Activated T-helper 1 cell treated with anti-CD3 and anti-CD28 coated beads, Interleukin-12 subunit alpha, Interleukin-12 subunit beta, Interleukin-2, Interleukin-4 antibody, amounts not matched to agents 30 ng/mL and 10 ng/mL and 1 ng/mL, durations not matched to agents 14 hours and 24 hours and 36 hours (primary cell): Measurements from ENCODE around the gene MAGT1. TPM values are rescaled to one million over a fixed set of nuclear protein-coding genes. Genes with fewer than 3 reads are reported as not detected.

Experiments used
- DNase-seq: peaks from one replicate; pipeline ENCODE4 v3.0.0; 2021; ENCODE audit warnings: low spot score
- H3K27ac Mint-ChIP-seq: one replicate; pipeline ENCODE4 v1.8.0; 2021; ENCODE audit warnings: mild to moderate bottlenecking, mixed read lengths
- H3K27me3 Mint-ChIP-seq: one replicate; pipeline ENCODE4 v1.8.0; 2022; ENCODE audit warnings: mild to moderate bottlenecking, moderate library complexity, mixed read lengths; ENCODE audit not compliant: insufficient read depth
- H3K36me3 Mint-ChIP-seq: one replicate; pipeline ENCODE4 v1.8.0; 2021; ENCODE audit warnings: low read depth, mixed read lengths
- H3K4me1 Mint-ChIP-seq: one replicate; pipeline ENCODE4 v1.8.0; 2021; ENCODE audit warnings: low read depth, mixed read lengths
- H3K4me3 Mint-ChIP-seq: one replicate; pipeline ENCODE4 v1.8.0; 2021; ENCODE audit warnings: mild to moderate bottlenecking, moderate library complexity, mixed read lengths
- H3K9me3 Mint-ChIP-seq: one replicate; pipeline ENCODE4 v1.8.0; 2021; ENCODE audit warnings: mixed read lengths
- intact Hi-C: fragments of 100-400 bp; cut with micrococcal nuclease; formaldehyde crosslinking; loops from one replicate; pipeline ENCODE4 v1.15.1; 2024
- total RNA-seq: library from RNA; stranded (reverse); gene quantifications from 2 replicates; pipeline ENCODE4 v1.2.3, GENCODE V29; 2022

MAGT1 gene
- total RNA-seq, 1 donor from 2014 or later: 44.4 TPM

GRCh38 chrX:77802201-77802600 is 93.0 kb downstream of the MAGT1 start:
- intact Hi-C loops: no loop called here
- H3K36me3 Mint-ChIP-seq: no peaks in the 10 kb centered on the region
- peaks cover 5% of the 10 kb centered on the region for H3K9me3 Mint-ChIP-seq
- H3K27me3 Mint-ChIP-seq: no peaks in the 10 kb centered on the region
- no peak overlapping the region for H3K27ac Mint-ChIP-seq
- no peaks in the 10 kb centered on the region for H3K4me1 Mint-ChIP-seq
- no peak for DNase-seq
- H3K4me3 Mint-ChIP-seq: no peak overlapping the region

- Mint-ChIP-seq H3K36me3 (no peaks in the 10 kb centered on the region), H3K27me3 (no peaks in the 10 kb centered on the region), H3K27ac (no peak overlapping the region), H3K4me3 (no peak overlapping the region), H3K4me1 (no peaks in the 10 kb centered on the region), H3K9me3 (no peaks in the 10 kb centered on the region)
- DNase-seq: no peak
- intact Hi-C loops: no loop called here
Observed at GRCh38 chrX:77795124-77795523, 100.1 kb downstream of the MAGT1 start.

GRCh38 chrX:77793946-77794345 is 101.3 kb downstream of the MAGT1 start:
- no peaks in the 10 kb centered on the region for H3K4me1 Mint-ChIP-seq

GRCh38 chrX:77788050-77788449 is 107.2 kb downstream of the MAGT1 start:
- DNase-seq: peak; percentile 5

More at GRCh38 chrX:77793946-77794345, 101.3 kb downstream of the MAGT1 start:
- Mint-ChIP-seq H3K27ac (no peak overlapping the region), H3K9me3 (no peaks in the 10 kb centered on the region), H3K4me3 (no peak overlapping the region), H3K36me3 (no peaks in the 10 kb centered on the region), H3K27me3 (no peaks in the 10 kb centered on the region)
- intact Hi-C loops: no loop called here
- no peak for DNase-seq

GRCh38 chrX:77786365-77786680 is 108.9 kb downstream of the MAGT1 start:
- peak overlapping the region; percentile 100 for H3K27ac Mint-ChIP-seq
- intact Hi-C loops: loop anchor here (2.0 to 10.0 kb wide), 4 partner anchors 142 to 316 kb away; partner anchors contain the start of gene PGK1
- H3K9me3 Mint-ChIP-seq: no peaks in the 10 kb centered on the region
- H3K4me1 Mint-ChIP-seq: peaks cover 33% of the 10 kb centered on the region
- H3K36me3 Mint-ChIP-seq: peaks cover 3% of the 10 kb centered on the region
- no peak for DNase-seq
- peak overlapping the region; percentile 100 for H3K4me3 Mint-ChIP-seq
- H3K27me3 Mint-ChIP-seq: no peaks in the 10 kb centered on the region

More at GRCh38 chrX:77788050-77788449, 107.2 kb downstream of the MAGT1 start:
- intact Hi-C loops: loop anchor here (1.0 to 10.0 kb wide), 4 partner anchors 107 to 314 kb away; partner anchors contain the start of genes MAGT1 and PGK1
- Mint-ChIP-seq H3K9me3 (no peaks in the 10 kb centered on the region), H3K4me1 (peaks cover 33% of the 10 kb centered on the region), H3K27ac (peak overlapping the region; percentile 64), H3K4me3 (peak overlapping the region; percentile 40), H3K36me3 (peaks cover 3% of the 10 kb centered on the region), H3K27me3 (no peaks in the 10 kb centered on the region)

GRCh38 chrX:77785486-77786364 is 109.5 kb downstream of the MAGT1 start, which contains the start of gene ATRX:
Gene ATRX, minus strand, starts transcription at chrX:77786216. Its CDS starts 215 bp downstream, at chrX:77786001.
- H3K4me1 Mint-ChIP-seq: peaks cover 33% of the 10 kb centered on the region
- intact Hi-C loops: loop anchor here (1.0 to 10.0 kb wide), 5 partner anchors 114 to 317 kb away; partner anchors contain the start of genes COX7B and PGK1
- H3K27ac Mint-ChIP-seq: peak within 1 kb of the TSS; percentile 100
- peak; percentile 72 for DNase-seq
- peak within 1 kb of the TSS; percentile 100 for H3K4me3 Mint-ChIP-seq
- no peaks in the 10 kb centered on the region for H3K9me3 Mint-ChIP-seq
- H3K36me3 Mint-ChIP-seq: peaks cover 3% of the 10 kb centered on the region
- no peaks in the 10 kb centered on the region for H3K27me3 Mint-ChIP-seq

GRCh38 chrX:77779695-77780094 is 115.5 kb downstream of the MAGT1 start:
- intact Hi-C loops: loop anchor here (10.0 kb wide), 1 partner anchor 135 kb away; no protein-coding TSS in a partner anchor
- H3K4me1 Mint-ChIP-seq: peaks cover 26% of the 10 kb centered on the region
- no peak for DNase-seq
- peak overlapping the region; percentile 28 for H3K27ac Mint-ChIP-seq
- H3K4me3 Mint-ChIP-seq: no peak overlapping the region
- no peaks in the 10 kb centered on the region for H3K9me3 Mint-ChIP-seq
- peaks cover 3% of the 10 kb centered on the region for H3K36me3 Mint-ChIP-seq
- no peaks in the 10 kb centered on the region for H3K27me3 Mint-ChIP-seq

- DNase-seq: no peak
- no peak overlapping the region for H3K4me3 Mint-ChIP-seq
- peaks cover 3% of the 10 kb centered on the region for H3K36me3 Mint-ChIP-seq
- H3K4me1 Mint-ChIP-seq: peaks cover 14% of the 10 kb centered on the region
- H3K9me3 Mint-ChIP-seq: no peaks in the 10 kb centered on the region
- no peak overlapping the region for H3K27ac Mint-ChIP-seq
- no peaks in the 10 kb centered on the region for H3K27me3 Mint-ChIP-seq
- intact Hi-C loops: no loop called here
Observed at GRCh38 chrX:77776659-77777058, 118.6 kb downstream of the MAGT1 start.

Other genes with a start within 250 kb of the MAGT1 start
- gene ATRX, start 109.2 kb downstream of the MAGT1 start, total RNA-seq: 63.9 and 72.7 TPM in 2 replicates
- gene COX7B, start 4.0 kb upstream of the MAGT1 start, total RNA-seq: 272 and 286 TPM in 2 replicates
- gene ATP7A, start 15.3 kb upstream of the MAGT1 start, total RNA-seq: 6.1 and 6.9 TPM in 2 replicates
- 0.39 and 0.47 TPM in 2 replicates for gene PGAM4, start 74.2 kb upstream of the MAGT1 start, total RNA-seq
- gene PGK1, start 208.8 kb upstream of the MAGT1 start, total RNA-seq: 799 and 814 TPM in 2 replicates
- 14.9 and 15.0 TPM in 2 replicates for gene TAF9B, start 244.2 kb upstream of the MAGT1 start, total RNA-seq